ENCODE results near the gene SLC28A2. TPM values are rescaled to one million over a fixed set of nuclear protein-coding genes. Genes with fewer than 3 reads are reported as not detected.

The SLC28A2 gene
- polyA plus RNA-seq, 2 of the 4 experiments (the other 2 are of a cell fraction) = 0.35 TPM; not detected in 1

- TF ChIP-seq HMGXB4 (CRISPR knock-in tag; IDR thresholded peaks at IDR 0.05; ENCODE audit: borderline replicate concordance) = no peak
Observed at GRCh38 chr15:45314960-45315359, 62.9 kb downstream of the SLC28A2 start (continued).

- Histone ChIP-seq H3K4me1 (no peaks in the 10 kb centered on the region), H3K27ac (no peak overlapping the region), H3K9me3 (0 out of 3 replicates have a peak, but pooled peaks cover 5% of the 10 kb centered on the region), H3K4me3 (no peak overlapping the region), H3K4me2 (no peak overlapping the region)
- TF ChIP-seq, protein P1, sequence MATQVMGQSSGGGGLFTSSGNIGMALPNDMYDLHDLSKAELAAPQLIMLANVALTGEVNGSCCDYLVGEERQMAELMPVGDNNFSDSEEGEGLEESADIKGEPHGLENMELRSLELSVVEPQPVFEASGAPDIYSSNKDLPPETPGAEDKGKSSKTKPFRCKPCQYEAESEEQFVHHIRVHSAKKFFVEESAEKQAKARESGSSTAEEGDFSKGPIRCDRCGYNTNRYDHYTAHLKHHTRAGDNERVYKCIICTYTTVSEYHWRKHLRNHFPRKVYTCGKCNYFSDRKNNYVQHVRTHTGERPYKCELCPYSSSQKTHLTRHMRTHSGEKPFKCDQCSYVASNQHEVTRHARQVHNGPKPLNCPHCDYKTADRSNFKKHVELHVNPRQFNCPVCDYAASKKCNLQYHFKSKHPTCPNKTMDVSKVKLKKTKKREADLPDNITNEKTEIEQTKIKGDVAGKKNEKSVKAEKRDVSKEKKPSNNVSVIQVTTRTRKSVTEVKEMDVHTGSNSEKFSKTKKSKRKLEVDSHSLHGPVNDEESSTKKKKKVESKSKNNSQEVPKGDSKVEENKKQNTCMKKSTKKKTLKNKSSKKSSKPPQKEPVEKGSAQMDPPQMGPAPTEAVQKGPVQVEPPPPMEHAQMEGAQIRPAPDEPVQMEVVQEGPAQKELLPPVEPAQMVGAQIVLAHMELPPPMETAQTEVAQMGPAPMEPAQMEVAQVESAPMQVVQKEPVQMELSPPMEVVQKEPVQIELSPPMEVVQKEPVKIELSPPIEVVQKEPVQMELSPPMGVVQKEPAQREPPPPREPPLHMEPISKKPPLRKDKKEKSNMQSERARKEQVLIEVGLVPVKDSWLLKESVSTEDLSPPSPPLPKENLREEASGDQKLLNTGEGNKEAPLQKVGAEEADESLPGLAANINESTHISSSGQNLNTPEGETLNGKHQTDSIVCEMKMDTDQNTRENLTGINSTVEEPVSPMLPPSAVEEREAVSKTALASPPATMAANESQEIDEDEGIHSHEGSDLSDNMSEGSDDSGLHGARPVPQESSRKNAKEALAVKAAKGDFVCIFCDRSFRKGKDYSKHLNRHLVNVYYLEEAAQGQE (IDR thresholded peaks at IDR 0.05) = no peak
- TF ChIP-seq JUN (IDR thresholded peaks at IDR 0.05) (no peak), NFE2L2 (conservative IDR thresholded peaks at IDR 0.05; ENCODE audit: low read length) (no peak), KDM1A (IDR thresholded peaks at IDR 0.05; ENCODE audit: low read depth) (no peak), ZC3H11A (IDR thresholded peaks at IDR 0.05) (no peak)
- POLR2A ChIA-PET = no interaction called here
- DNase-seq (ENCODE audit: low read depth in 1 of 2, low spot score in 1 of 2) (no peak), ATAC-seq (no peak), FAIRE-seq (no peak)
- CTCF ChIA-PET = no interaction called here
- WGBS (ENCODE audit: missing lambda C conversion rate) = 39% methylated on average over 7 of the region's 7 CpGs
Observed at GRCh38 chr15:45319472-45320214, 67.6 kb downstream of the SLC28A2 start.

GRCh38 chr15:45320581-45321205 lies 68.7 kb downstream of the SLC28A2 start:
- DNase-seq (ENCODE audit: low read depth in 1 of 2, low spot score in 1 of 2) (no peak), FAIRE-seq (no peak), ATAC-seq (no peak)
- POLR2A ChIA-PET = interaction anchor here (0.6 kb wide), 1 partner anchor 269 kb away, joined by 4 read pairs; no protein-coding TSS in a partner anchor
- 15% methylated on average over 3 of the region's 3 CpGs for WGBS (ENCODE audit: missing lambda C conversion rate)
- H3K27ac ChIP-seq = no peak overlapping the region
- H3K9me3 ChIP-seq = 0 out of 3 replicates have a peak, but pooled peaks cover 5% of the 10 kb centered on the region
- TF ChIP-seq EHF (CRISPR knock-in tag; IDR thresholded peaks at IDR 0.05) (no peak), RAD21 (conservative IDR thresholded peaks at IDR 0.05 in 1 of 2, IDR thresholded peaks at IDR 0.05 in 1 of 2) (no peak), RNF2 (IDR thresholded peaks at IDR 0.05; ENCODE audit: borderline replicate concordance, low read depth) (no peak), ZFP36 (IDR thresholded peaks at IDR 0.05; ENCODE audit: borderline replicate concordance, partially characterized antibody) (no peak), FOSB (CRISPR knock-in tag; IDR thresholded peaks at IDR 0.05) (no peak), EP300 (IDR thresholded peaks at IDR 0.05) (no peak), ESRRA (IDR thresholded peaks at IDR 0.05; ENCODE audit: borderline replicate concordance, low read length) (no peak)
- TF ChIP-seq, protein P2, sequence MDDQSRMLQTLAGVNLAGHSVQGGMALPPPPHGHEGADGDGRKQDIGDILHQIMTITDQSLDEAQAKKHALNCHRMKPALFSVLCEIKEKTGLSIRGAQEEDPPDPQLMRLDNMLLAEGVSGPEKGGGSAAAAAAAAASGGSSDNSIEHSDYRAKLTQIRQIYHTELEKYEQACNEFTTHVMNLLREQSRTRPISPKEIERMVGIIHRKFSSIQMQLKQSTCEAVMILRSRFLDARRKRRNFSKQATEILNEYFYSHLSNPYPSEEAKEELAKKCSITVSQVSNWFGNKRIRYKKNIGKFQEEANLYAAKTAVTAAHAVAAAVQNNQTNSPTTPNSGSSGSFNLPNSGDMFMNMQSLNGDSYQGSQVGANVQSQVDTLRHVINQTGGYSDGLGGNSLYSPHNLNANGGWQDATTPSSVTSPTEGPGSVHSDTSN (IDR thresholded peaks at IDR 0.05) = no peak
- H3K4me1 ChIP-seq = no peaks in the 10 kb centered on the region
- CTCF ChIA-PET = no interaction called here
- H3K4me3 ChIP-seq = no peak overlapping the region
- no peak overlapping the region for H3K4me2 ChIP-seq
